GM12801 (cell line): ENCODE data around the gene AHNAK2.

Experiments
- TF ChIP-seq, protein P1 (sequence below): IDR thresholded peaks from one replicate; pipeline ENCODE4 v1.5.1; 2011; ENCODE audit warnings: control low read depth; ENCODE audit not compliant: insufficient read length; ENCODE audit errors: extremely low read depth

The AHNAK2 gene

DNA sequence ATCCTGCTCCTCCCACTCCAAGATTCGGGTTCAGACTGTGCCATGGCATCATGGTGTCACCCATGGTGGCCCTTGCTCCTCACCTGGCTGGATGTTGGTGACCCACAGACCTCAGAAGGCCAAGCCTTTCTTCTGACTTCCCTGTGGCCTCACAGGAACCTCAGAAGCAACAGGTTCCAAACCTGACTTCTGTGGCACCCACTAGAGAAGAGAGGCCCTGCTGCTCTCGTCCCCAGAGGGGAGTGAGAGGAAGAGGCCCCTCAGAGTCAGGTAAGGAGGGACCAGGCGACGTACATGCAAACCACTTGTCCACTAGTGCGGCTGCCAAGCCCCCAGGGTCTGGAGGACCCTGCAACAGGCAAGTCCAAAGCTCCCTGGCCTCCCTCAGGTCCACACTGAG, 17.9 kb upstream of the AHNAK2 start:
- TF ChIP-seq, protein P1, sequence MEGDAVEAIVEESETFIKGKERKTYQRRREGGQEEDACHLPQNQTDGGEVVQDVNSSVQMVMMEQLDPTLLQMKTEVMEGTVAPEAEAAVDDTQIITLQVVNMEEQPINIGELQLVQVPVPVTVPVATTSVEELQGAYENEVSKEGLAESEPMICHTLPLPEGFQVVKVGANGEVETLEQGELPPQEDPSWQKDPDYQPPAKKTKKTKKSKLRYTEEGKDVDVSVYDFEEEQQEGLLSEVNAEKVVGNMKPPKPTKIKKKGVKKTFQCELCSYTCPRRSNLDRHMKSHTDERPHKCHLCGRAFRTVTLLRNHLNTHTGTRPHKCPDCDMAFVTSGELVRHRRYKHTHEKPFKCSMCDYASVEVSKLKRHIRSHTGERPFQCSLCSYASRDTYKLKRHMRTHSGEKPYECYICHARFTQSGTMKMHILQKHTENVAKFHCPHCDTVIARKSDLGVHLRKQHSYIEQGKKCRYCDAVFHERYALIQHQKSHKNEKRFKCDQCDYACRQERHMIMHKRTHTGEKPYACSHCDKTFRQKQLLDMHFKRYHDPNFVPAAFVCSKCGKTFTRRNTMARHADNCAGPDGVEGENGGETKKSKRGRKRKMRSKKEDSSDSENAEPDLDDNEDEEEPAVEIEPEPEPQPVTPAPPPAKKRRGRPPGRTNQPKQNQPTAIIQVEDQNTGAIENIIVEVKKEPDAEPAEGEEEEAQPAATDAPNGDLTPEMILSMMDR = no peak

DNA sequence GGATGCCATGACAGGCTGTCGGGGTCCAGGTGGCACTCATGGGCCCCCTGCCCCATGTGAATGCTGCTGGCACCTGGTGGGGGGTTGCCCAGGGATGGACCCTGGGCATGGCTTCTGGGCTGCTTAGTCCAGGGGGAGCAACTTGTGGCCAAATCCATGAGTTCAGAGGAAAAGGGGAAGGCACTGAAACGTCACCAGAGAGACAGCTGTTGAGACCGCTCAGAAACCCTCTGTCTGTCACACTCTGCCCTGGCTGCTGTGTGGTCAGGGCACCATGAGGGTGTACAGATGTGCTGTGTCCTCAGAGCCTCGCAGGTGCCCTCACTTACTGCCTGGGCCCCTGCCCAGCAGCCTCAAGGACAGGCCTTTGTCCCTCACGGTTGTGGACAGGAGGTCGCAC, 16.8 kb upstream of the AHNAK2 start:
- TF ChIP-seq, protein P1 = no peak

DNA sequence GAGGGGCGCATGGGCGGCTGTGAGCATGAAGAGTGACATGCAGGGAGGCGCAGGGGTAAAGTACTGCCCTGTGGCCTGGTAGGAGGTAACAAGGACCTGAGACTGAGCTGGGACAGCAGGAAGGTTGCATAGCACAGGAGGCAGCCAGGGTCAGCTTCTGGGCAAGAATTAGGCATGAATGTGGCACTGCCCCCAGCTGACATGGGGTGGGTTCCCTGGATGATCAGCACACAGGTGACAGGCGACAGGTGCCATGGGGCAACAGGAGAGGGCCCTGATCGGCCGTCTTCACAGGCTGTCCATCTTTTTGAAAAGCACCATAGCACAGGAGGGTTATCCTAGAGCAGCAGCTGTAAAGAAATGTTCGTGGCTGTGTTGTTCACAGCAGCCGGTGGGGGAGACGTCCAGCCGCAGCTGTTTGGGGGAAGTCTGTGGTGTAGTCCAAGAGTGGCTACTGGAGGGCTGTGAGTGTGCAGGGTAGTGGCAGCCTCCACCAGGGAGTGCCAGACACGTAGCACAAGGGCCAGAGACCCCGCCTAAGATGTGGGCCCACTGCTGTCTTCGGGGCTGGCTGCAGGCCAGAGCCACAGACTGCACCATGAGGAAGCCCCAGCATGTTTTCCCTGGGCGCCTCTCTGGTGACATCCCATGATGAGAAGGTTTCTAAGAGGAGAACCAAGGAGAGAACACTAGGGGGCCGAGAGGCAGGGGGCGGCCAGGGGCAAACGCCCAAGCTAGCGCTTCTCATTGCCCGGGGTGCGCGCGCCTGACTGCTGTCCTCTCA, 15.8 kb upstream of the AHNAK2 start:
- TF ChIP-seq, protein P1 = no peak

DNA sequence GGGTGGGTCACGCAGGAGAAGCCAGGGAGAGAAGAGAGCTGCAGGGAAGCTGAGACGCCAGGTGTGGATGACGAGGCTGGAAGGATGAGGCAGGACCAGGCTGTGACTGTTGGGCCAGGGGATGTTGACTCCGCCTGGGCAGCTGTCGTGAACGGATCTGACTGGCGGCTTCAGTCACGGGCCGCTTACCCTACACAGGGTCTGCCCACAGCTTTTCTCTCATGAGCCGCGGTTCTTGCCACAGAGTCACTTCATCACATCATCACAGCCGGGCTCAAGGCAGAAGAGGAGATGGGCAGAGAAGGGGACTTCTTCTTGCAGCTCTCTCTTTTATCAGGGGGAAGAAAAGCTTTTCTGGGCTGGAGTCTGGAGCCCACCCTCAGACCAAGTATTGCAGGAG, 15.1 kb upstream of the AHNAK2 start:
- TF ChIP-seq, protein P1 = no peak

DNA sequence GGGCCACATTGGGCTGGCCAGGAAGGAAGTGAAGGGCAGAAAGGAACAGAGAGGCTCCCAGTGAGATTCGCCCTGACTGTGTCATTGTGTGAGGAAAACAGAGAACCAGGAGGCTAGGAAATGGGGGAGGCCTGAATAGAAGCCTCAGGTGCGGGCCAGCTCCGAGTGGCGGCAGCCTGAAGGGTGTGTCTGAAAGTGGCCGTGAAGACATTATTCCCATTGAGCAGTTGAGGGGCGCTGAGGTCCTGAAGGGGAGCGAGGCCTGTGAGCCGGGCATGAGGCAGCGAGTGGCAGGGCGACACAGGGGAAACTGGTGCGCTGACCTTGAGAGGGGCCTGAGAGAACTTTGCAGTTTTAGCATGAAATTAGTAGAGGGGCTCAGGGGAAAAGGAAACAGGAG, 14.3 kb upstream of the AHNAK2 start:
- TF ChIP-seq, protein P1 = no peak

DNA sequence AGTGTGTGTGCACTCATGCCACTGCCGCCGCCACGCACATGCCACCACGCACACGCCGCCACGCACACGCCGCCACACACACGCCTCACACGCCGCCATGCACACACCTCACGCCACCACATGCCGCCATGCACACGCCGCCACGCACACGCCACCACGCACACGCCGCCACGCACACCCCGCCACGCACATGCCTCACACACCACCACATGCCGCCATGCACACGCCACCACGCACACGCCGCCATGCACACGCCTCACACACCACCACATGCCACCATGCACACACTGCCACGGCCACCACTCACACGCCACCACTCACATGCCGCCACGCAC, 13.7 kb upstream of the AHNAK2 start:
- TF ChIP-seq, protein P1 = no peak

DNA sequence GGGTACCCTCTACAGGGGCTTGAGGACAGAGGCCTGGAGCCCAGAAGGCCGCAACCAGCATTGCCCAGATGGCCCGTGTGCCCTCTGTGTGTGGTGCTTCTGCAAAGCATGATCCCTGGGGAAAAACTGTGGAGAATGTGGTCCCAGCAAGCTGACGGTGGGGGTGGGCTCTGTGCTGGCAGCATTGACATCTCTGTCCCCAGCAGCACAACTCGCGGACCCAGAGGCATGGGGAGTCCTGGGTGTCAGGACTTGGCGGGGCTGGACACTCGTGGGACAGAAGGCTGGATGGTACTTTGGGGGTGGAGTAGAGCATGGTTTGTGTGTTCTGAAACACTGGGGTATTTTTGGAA, 11.8 kb upstream of the AHNAK2 start:
- TF ChIP-seq, protein P1 = no peak
